Vagina (tissue), 2 donors: Measurements from ENCODE around the gene LHPP.

Experiments used
- POLR2A ChIP-seq, 2 donors: fragments of 450-650 bp; IDR thresholded peaks; one replicate each; pipeline ENCODE4 v1.6.1; 2017; ENCODE audit warnings: antibody characterized with exemption in 2 of 2, mild to moderate bottlenecking in 2 of 2, moderate library complexity in 2 of 2
- POLR2AphosphoS5 ChIP-seq, 2 donors: sonication (generic); formaldehyde crosslinking; IDR thresholded peaks; one replicate each; pipeline ENCODE4 v1.9.0; 2017; ENCODE audit warnings: antibody characterized with exemption in 2 of 2, mild to moderate bottlenecking in 2 of 2, low read depth in 1 of 2; ENCODE audit not compliant: insufficient read depth in 1 of 2
- TF ChIP-seq, protein P1 (sequence below), 3 experiments: fragments of 450-650 bp in 2 of 3; fragments of 200-600 bp in 1 of 3; sonication (generic) in 1 of 3; IDR thresholded peaks; one replicate each; pipeline ENCODE4 v1.5.1; 2017 to 2019; ENCODE audit warnings: antibody characterized with exemption in 3 of 3, mild to moderate bottlenecking in 2 of 3, moderate library complexity in 2 of 3

- TF ChIP-seq, protein P1, sequence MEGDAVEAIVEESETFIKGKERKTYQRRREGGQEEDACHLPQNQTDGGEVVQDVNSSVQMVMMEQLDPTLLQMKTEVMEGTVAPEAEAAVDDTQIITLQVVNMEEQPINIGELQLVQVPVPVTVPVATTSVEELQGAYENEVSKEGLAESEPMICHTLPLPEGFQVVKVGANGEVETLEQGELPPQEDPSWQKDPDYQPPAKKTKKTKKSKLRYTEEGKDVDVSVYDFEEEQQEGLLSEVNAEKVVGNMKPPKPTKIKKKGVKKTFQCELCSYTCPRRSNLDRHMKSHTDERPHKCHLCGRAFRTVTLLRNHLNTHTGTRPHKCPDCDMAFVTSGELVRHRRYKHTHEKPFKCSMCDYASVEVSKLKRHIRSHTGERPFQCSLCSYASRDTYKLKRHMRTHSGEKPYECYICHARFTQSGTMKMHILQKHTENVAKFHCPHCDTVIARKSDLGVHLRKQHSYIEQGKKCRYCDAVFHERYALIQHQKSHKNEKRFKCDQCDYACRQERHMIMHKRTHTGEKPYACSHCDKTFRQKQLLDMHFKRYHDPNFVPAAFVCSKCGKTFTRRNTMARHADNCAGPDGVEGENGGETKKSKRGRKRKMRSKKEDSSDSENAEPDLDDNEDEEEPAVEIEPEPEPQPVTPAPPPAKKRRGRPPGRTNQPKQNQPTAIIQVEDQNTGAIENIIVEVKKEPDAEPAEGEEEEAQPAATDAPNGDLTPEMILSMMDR (IDR thresholded peaks at IDR 0.05): no peak
- TF ChIP-seq POLR2A (IDR thresholded peaks at IDR 0.05): no peak
- TF ChIP-seq POLR2AphosphoS5 (IDR thresholded peaks at IDR 0.05; ENCODE audit: insufficient read depth in 1 of 2, low read depth in 1 of 2): no peak
Observed at GRCh38 chr10:124558339-124559321, 97.0 kb downstream of the LHPP start.
